Epithelial cell of proximal tubule (primary cell): ENCODE results near the gene CCDC167. TPM values are rescaled to one million over a fixed set of nuclear protein-coding genes. Genes with fewer than 3 reads are reported as not detected.

Experiments
- DNase-seq: peaks from one replicate; pipeline ENCODE4 v3.0.0-alpha.2; 2011; ENCODE audit warnings: low read depth
- H3K4me3 ChIP-seq: 2 replicates; pipeline ENCODE4 v1.5.1; 2011; ENCODE audit warnings: low read depth, mild to moderate bottlenecking, low read length
- CTCF ChIP-seq: conservative IDR thresholded peaks from 2 replicates; pipeline ENCODE4 v1.5.1; 2012; ENCODE audit warnings: low read depth, mild to moderate bottlenecking, low read length
- total RNA-seq: library from RNA; depleted of rRNA; stranded (reverse); fragments of >200 nt; gene quantifications from 2 replicates; pipeline ENCODE4 v1.2.3, GENCODE V29; 2015

The CCDC167 gene
- total RNA-seq, 1 donor from 2014 or later, result 136 TPM

- TF ChIP-seq CTCF, result no peak
- H3K4me3 ChIP-seq, result no peak overlapping the region
- no peak for DNase-seq
These were observed 12.8 kb upstream of the CCDC167 start for GRCh38 chr6:37512400-37513011.

GRCh38 chr6:37511910-37512399 lies 12.3 kb upstream of the CCDC167 start:
- H3K4me3 ChIP-seq, result no peak overlapping the region
- DNase-seq, result no peak
- no peak for TF ChIP-seq CTCF

GRCh38 chr6:37511201-37511600 lies 11.5 kb upstream of the CCDC167 start:
- TF ChIP-seq CTCF, result no peak
- no peak overlapping the region for H3K4me3 ChIP-seq

GRCh38 chr6:37507690-37508421 lies 8.2 kb upstream of the CCDC167 start:
- H3K4me3 ChIP-seq, result no peak overlapping the region
- DNase-seq, result no peak
- no peak for TF ChIP-seq CTCF

More at GRCh38 chr6:37511201-37511600, 11.5 kb upstream of the CCDC167 start:
- DNase-seq, result no peak

GRCh38 chr6:37507077-37507476 lies 7.4 kb upstream of the CCDC167 start:
- no peak for DNase-seq
- H3K4me3 ChIP-seq, result no peak overlapping the region
- no peak for TF ChIP-seq CTCF

GRCh38 chr6:37506479-37506878 lies 6.8 kb upstream of the CCDC167 start:
- H3K4me3 ChIP-seq, result no peak overlapping the region
- no peak for TF ChIP-seq CTCF
- DNase-seq, result no peak
